SHP77 (cell line): ENCODE measurements around the gene AP3S1.
A peak's percentile ranks its signal among the peaks of the same experiment; 100 is the strongest.
"Not testable (repeated sequence)": the region's sequence is repeated elsewhere in the genome, so short reads cannot be mapped to it uniquely, and the experiment has no call there.

Experiments
- DNase-seq, 2 experiments: peaks; one replicate each; lab custom pipeline; 2025; lab: John Stamatoyannopoulos, UW

Gene AP3S1

DNA sequence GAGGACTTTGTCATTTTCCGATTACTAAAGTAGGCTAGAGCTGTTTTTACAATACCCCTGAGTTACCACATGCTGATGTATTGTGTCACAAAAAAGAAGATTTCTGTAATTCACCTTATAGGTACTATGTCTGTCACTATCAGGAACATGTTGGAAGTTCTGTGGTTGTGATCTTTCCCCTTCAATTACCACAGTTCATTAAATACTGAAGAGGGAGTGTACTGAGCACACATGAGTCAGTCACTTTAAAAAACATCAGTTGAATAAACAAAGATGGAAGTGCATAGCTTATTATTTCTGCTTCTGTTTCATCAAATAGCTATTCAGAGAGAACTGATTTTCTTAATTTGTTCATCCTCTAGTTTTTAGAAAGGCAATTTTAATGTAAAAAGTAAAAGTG is 31.7 kb downstream of the AP3S1 start:
- DNase-seq: peak; percentile 1 to 4

DNA sequence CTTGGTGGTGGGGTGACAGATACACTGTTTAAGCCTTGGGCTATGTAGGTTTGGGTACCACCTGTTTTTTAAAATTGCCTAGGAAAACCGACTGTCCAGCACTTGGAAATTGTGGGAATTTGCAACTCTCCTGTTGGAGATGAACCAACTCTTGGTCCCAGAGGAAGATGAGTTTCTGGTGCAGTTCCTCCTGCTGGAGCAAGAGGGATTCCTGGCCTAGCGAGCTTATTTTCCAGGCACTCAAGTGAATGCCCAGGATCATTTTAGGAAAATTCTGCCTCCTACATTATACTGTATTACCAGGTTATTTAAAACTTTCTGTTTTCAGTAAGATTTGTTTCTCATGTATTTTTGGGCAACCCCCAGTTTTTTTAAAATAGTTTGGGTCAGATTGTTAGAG is 33.7 kb downstream of the AP3S1 start:
- no peak for DNase-seq

DNA sequence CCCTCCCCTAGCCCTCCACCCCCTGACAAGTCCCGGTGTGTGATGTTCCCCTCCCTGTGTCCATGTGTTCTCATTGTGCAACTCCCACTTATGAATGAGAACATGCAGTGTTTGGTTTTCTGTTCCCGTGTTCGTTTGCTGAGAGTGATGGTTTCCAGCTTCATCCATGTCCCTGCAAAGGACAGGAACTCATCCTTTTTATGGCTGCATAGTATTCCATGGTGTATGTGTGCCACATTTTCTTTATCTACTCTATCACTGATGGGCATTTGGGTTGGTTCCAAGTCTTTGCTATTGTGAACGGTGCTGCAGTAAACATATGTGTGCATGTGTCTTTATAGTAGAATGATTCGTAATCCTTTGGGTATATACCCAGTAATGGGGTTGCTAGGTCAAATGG is 35.6 kb downstream of the AP3S1 start:
- DNase-seq: not testable (repeated sequence)

DNA sequence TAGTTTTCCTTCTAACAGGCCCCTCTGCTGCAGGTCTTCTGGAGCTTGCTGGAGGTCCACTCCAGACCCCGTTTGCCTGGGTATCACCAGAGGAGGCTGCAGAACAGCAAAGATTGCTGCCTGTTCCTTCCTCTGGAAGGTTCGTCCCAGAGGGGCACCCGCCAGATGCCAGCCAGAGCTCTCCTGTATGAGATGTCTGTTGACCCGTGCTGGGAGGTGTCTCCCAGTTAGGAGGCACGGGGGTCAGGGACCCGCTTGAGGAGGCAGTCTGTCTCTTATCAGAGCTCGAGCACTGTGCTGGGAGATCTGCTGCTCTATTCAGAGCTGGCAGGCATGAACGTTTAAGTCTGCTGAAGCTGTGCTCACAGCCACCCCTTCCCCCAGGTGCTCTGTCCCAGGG is 40.7 kb downstream of the AP3S1 start:
- not testable (repeated sequence) for DNase-seq

DNA sequence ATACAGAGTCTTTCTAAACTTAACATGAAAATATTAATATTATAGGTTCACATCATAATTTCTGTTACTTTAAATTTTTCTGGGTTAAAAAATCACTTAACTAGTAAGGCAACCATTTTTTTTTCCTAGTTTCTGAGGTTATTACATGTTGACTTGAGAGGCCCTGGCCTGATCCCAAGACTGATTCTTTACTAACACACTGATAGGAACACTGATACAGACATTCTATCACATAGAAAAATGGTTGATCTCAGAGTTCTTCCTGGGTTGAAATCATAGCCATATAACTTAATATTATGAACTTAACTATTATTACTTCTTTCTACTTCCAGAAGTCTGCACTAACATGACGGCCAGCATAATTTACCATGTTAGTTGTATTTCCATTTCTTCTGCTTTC is 43.0 kb downstream of the AP3S1 start:
- DNase-seq: no peak

DNA sequence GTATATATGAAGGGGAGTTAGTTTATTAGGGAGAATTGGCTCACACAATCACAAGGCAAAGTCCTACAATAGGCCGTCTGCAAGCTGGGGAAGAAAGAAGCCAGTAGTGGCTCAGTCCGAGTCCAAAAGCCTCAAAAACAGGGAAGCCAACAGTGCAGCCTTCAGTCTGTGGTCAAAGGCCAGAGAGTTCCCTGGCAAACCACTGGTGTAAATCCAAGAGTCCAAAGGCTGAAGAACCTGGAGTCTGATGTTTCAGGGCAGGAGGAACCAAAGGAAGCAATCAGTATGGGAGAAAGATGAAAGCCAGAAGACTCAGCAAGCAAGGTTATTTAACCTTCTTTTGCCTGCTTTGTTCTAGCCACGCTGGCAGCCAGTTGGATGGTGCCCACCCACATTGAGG is 43.5 kb downstream of the AP3S1 start:
- not testable (repeated sequence) for DNase-seq

DNA sequence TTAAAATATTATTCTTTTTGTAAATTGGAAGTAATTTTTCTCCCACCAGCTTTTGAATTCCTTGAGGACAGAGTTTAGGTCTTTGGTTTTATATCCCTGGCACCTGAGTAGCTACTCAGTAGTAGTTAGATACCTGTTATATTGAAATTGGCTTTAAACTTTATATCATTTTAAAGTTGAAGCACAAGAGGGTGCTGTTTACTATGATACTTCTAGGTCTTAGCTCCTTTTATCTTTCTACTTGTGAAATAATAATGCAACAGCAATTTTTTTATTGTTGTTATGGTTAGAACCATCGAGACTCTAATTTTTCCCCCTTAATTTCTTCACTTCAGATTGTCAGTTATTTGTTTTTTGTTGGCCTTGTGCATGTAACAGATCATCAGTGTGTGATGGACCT is 46.3 kb downstream of the AP3S1 start:
- no peak for DNase-seq

DNA sequence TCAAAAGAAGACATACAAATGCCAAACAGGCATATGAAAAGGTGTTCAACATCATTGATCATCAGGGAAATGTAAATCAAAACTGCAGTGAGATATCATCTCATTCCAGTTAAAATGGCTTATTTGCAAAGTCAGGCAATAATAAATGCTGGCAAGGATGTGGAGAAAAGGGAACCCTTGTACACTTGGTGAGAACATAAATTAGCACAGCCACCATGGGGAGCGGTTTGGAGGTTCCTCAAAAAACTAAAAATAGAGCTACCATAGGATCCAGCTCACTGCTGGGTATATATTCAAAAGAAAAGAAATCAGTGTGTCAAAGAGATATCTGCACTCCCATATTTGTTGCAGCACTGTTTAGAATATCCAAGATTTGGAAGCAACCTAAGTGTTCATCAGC is 50.3 kb downstream of the AP3S1 start:
- no peak for DNase-seq

DNA sequence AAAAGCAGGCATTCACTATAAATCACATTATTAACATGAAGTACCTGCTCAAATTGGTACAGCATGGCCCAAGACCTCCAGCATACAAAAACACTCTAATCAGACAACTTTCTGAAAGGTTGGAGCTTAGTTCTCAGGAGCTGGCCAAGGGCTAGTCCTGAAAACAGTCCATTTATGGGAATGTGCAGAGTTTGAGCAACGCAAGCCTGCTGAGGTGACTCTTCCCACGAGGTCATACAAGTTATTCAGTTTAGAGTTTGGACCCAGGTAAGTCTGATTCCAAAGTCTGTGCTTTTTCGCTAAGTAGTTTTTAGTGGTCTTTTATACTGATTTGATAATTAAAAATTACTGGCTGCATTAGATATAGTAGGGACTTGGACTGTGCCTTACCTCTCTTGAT is 52.6 kb downstream of the AP3S1 start:
- no peak for DNase-seq

DNA sequence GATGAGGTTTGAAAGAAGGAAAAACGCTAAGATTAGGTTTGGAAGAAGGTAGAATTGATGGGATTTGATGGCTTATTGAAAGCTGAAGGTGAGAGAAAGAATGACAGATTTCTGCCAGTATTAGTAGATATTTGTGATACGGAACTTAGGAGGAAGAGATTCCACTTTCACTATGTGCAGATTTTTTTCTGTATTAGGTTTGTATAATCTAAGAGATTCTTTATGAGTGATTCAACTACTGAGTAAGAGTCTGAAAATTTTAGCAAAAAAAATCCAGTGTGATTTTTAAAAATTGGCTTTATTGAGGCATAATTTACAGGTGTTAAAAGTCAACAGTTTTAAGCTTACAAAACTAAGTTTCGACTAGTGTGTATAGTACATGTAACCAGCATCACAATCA is 54.1 kb downstream of the AP3S1 start:
- DNase-seq: no peak

DNA sequence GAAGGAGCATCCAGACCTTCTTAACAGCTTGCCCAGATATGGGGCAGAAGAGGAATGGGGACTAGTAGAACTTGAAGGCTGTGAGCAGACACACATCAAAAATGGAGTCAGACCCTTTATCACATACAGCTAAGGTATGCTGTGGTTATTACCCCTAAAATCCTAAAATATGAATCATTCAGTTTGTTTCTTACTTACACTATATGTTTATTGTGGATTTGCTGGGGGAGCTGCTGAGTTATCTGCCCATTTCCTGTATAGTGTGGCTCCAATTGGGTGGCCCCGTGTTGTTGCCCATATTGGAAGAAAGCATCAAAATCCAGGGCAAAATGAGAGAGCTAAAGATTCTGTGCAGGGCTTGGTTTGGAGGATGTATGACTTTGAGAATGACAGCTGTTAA is 56.9 kb downstream of the AP3S1 start:
- DNase-seq: no peak

DNA sequence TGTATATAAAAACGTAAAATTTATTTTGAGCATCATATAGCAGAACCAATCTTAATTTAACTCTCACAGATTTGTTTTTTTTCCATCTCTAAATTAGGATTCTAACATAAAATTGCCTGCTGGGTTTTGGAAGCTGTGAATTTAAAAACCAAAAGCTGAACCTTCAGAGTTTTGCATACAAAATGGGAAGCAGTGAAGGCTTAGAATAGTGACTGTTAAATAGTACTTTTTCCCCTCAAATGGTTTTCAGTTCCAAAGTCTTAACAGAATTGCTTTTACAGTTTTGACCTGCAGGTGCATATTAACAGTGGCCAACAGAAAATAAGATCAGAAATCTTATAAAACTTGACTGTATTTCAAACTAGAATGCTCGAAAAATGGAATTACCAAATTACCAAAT is 65.4 kb downstream of the AP3S1 start:
- DNase-seq: no peak

DNA sequence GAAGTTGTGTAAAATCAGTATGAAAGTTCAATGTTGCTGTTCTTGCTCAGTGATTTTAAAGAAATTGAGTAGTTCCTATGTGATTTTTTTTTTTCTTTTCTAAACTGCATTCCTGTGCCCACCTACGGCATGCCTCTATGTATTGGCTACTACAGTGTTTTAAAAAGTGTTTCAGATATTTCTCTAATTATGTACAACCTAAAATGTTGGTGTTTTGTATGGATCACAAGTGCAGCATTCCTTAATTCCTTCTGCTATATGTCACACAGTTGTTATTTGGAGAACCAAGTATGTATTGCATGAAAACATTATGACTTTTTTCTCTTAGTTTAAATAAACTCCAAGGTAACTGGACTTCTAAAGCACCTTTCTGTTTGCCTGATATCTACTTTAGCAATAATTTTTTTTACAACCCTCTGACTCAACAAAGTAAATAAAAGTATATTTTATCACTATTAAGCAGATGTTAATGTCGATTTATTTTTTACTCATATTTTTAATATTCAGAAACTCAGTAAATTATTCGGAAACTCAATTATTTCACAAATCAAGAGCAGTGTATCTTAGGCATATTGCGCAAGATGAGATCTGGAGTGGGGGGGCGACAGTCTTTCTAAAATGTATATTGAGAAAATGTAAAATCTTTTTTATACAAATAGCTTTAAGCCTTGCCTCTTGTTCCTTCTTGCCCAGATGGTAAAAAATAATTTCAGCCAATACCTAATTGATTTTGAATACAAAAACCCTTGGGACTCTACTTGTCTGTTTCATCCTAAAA is 72.1 kb downstream of the AP3S1 start:
- DNase-seq: not testable (repeated sequence)

DNA sequence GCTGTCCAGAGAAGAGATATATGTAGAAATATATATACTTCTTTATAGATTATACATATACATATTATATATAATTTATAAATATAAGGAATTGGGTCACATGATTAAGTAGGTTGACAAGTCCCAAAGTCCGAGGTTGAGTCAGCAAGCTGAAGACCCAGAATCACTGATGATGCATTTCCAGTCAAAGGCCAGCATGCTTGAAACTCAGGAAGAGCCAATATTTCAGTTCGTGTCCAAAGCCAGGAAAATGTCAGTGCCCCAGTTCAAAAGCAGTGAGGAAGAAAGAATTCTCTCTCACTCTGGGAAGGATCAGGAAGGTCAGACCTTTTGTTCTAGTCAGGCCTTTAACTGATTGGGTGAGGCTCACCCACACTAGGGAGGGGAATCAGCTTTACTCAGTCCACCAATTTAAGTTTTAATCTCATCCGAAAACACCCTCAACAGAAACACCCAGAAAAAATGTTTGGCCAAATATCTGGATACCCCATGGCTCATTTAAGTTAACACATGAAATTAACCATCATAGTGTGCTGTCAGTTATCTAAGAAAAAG is 78.5 kb downstream of the AP3S1 start:
- no peak for DNase-seq

DNA sequence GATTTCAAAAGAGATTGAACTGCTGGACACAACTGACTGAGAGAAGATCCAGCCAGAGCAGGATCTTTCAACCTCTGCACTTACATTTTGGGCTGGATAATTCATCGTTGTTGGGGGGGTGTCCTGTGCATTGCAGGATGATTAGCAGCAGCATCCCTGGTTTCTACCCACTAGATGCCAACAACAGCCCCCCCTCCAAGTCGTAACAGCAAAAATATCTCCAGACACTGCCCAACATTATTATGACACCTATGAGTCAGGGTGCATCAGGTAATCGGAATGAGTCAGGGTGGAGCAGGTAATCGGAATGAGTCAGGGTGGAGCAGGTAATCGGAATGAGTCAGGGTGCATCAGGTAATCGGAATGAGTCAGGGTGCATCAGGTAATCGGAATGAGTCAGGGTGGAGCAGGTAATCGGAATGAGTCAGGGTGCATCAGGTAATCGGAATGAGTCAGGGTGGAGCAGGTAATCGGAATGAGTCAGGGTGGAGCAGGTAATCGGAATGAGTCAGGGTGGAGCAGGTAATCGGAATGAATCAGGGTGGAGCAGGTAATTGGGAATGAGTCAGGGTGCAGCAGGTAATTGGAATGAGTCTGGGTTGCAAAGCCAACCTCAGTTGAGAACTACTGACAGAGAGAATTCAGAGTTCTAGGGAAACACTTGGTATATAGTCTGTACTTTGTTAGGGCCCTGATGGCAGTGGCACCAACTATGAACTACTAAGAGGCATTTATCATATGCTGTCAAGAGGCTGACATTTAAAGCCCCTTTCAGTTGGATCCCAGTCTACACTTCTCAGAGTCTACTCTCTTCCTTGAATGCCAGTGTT is 87.1 kb downstream of the AP3S1 start:
- not testable (repeated sequence) for DNase-seq

DNA sequence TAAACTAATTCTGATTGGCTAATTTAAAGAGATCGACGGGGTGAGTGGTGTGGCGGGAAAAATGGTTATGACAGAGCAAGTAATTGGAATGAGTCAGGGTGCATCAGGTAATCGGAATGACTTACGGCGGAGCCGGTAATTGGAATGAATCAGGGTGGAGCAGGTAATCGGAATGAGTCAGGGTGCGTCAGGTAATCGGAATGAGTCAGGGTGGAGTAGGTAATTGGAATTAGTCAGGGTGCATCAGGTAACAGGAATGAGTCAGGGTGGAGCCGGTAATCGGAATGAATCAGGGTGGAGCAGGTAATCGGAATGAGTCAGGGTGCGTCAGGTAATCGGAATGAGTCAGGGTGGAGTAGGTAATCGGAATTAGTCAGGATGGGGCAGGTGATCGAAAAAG is 88.4 kb downstream of the AP3S1 start:
- DNase-seq: not testable (repeated sequence)

DNA sequence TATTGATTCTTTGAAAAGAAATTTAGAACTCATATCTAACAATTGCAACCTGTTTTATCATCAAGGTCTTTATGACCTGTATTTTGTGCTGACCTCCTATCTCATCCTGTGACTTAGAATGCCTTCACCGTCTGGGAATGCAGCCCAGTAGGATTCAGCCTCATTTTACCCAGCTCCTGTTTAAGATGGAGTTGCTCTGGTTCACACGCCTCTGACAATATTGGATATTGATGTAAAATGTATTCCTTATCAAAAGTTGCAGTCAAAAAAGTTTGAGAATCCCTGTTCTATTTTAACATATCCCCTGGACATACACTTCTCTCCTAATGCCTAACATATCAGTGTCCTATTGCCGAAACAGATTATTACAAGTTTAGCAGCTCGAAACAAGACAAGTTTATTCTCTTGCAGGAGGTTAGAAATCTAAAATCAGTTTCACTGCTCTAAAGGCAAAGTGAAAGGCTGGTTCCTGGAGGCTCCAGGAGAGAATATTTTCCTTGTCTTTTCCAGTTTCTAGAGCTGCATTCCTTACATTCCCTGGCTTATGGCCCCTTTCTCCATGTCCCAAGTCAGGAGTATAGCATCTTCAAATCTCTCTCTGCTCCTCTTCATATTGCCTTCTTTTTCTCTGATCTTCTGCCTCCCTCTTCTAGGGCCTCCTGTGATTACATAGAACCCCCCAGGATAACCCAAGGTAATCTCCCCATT is 89.0 kb downstream of the AP3S1 start:
- DNase-seq: no peak

DNA sequence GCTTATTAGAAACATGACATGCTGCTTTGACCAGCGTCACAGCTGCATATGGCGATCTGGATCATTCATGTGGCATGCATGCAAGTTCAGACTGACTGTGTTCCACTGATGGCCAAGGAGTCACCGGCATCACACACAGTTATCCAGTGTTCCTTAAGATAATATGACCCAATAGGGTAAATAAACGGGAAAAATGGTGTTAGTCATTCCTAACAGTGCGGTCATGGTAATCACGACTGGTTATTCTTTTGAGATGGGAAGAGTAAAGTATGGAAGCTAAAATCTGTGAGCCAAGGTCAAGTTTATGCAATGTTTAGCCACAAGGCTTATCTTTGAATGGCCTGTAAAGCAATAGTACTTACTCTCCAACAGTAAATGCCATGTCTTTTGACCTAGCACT is 91.3 kb downstream of the AP3S1 start:
- DNase-seq: no peak

DNA sequence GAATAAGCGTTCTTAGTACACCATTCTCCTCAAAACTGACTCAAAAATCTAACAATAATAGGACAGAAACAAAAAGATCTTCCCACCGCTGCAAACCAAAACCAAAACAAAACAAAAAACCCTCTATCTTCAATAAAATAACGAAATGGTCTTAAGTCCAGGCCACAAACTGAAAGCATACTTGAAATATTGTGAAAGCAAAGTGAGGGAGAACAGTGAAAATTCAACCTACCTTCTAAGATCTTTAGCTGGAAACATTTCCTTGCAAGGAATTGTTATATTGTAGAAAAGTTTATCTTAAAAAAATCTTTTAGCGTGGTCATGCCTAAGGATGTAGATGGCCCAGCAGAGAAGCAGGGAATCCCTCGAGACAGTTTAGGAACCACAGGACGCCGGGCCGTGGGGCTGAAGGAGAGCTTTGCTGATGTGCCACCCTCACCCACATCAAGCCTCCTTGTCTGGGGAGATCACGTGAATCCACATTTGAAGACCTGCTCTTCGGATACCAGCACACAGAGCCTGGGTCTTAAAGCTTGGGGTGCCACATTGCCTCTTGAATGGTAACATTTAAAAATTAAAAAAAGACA is 92.7 kb downstream of the AP3S1 start:
- no peak for DNase-seq

DNA sequence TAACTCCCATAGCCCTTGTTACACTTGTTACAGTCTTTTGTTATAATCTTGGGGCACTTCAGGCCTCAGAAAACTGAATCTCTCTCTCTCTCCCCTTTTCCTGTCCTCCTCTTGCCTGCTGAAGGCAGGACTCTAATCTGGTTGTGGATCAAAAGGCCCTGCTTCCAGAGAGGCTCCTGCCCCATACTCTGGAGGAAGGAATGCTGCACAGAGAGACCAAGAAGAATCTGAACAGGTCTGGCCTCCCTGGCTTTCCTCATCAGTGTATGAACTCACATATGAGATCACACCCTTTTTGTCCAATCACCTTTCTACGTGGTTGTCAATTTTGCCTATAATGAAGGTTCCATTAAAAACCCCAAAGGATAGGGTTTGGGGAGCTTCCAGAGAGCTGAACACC is 94.3 kb downstream of the AP3S1 start:
- DNase-seq: no peak

DNA sequence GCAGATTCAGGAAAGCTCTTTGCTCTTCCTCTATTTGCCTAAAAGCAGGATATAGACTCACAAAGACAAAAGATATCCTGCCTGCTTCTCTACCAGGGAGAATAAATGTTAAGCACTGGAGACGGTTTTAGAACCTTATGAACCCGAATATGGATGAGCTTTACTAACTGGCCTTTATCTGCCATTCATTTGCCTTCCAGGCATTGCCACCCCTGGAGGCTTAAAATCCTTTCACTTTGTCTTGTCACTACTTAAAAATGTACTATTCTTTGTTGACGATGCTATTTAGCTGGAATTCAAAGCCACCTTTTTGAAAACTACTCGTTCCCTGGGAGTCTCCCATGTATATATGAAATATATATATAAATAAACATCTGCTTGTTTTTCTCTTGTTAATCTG is 97.3 kb downstream of the AP3S1 start:
- DNase-seq: no peak
